IPS-NIHi7 (cell line): ENCODE measurements around the gene CGB7.
"Not testable (repeated sequence)": the region's sequence is repeated elsewhere in the genome, so short reads cannot be mapped to it uniquely, and the experiment has no call there.

Experiments used
- DNase-seq: peaks from one replicate; pipeline ENCODE4 v3.0.0; 2012; ENCODE audit warnings: mixed read lengths; ENCODE audit errors: extremely low spot score

Gene CGB7

DNA sequence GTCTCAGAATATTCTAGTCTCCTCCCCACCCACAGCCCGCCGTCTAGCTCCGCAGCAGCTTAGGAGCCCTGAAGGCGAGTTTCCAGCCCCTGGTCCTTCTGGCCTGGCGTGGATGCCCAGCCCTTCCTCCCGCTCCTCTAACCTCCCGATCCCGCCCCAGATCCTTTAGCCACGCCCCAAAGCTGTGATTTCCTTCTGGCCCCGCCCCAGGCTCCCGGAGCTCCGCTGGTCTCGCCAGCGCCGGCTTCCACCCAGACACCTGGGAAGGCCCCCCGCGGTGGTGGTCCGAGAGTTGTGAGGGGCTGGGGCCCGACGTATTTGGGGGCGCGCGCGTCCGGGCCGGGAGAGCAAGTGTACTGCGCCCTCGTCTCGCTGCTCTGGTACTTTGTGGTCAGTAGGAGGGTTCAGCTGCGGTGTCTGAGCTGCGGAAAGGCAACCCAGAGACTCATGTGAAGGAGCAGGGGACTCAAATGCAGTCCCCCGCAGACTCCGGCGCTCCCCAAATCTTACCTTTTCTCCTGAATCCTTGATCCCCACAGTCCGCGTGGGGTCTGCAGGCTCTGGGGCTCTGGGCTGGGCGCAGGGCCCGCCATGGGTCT is at the start of gene CGB7:
CGB7 (minus strand) TSS at position 114 of the 599 bp plus-strand sequence. CDS start 2,374 bp downstream, outside the sequence.
- DNase-seq = peak; percentile 81

DNA sequence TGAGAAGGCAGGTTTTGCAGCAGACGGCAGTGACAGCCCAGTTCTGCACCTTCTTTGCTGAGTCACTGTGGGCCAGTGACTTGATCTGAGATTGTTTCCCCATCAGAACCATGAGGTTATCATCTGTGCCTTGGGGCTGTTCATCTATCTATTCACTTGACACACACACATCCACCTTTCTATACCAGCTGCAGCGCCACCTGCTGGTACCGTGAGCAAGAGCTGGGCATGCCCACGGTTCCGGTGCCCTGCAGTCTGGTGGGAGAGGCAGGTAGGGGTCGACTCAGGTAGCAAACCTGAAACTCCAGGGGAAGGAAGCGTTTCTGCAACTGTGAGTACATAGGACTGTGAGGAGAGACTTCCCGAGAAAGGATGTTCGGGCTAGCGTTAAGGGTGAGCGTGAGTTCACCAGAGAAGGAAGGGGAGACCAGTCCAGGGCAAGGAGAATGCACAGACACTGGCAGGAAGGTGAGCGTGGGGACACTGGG is 49.1 kb upstream of the CGB7 start:
- peak; percentile 59 for DNase-seq

DNA sequence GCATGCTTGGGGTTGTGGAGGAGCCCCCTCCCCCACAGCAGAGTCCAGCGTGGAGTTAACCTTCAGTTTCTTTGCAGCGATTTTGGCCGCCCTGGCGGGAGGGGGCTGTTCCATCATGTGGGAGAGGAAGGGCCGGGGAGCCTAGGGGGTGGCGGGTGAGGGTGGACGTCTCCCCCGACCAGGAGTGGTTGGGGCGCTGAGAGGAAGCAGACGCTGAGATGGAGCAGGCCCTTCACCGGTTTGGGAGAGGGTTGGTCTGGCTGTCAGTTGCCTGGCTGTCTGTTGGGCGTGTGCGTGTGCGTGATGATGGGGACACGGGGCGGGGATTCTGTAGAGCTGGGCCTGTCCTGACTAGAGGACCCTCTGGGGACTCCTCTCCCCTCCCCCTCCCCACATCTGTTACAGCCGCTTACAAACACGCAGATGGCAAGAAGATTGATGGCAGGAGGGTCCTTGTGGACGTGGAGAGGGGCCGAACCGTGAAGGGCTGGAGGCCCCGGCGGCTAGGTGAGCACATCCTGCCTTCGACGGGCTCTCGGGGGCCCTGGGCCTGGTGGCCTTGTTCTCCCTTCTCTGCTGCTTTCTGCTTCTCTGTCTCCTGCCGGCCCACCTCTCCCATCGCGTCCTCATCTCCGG is 46.8 kb upstream of the CGB7 start:
- DNase-seq = no peak

GRCh38 chr19:49103331-49104085 is 46.0 kb upstream of the CGB7 start:
- no peak for DNase-seq

- DNase-seq = no peak
These were observed 44.8 kb upstream of the CGB7 start for GRCh38 chr19:49102303-49102702.

DNA sequence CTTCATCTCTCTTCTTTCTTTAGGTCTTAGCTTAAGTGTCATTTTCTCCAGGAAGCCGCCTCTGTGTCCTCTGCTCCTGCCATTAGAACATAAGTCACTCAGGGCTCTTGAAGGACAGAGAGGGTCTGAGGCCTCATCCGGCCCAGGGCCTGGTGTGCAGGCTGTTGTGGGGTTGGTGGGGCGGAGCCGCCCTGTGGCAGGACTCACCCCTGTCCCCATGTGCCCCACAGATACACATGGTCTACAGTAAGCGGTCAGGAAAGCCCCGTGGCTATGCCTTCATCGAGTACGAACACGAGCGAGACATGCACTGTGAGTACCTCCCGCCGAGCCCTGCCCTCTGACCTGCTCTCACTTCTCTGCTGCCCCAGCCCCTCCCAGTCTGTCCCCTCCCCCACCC is 43.6 kb upstream of the CGB7 start:
- DNase-seq = no peak

DNA sequence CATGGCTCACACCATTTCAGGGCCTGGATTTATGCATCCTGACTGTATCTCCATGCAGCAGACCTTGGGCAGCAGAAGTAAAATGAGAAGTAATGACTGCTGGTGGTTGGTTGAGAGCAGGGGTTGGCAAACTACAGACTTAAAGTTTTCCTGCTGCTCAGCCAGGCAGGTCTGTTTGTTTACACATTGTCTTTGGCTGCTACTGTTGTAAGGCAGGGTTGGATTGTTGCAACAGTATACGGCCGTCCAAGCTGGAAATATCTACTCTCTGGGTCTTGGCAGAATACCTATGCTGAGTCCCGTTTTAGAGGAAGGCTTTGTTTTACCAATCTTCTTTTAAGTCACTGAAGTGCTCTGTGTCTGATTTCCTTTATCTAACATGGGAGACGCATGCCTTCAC is 41.2 kb upstream of the CGB7 start:
- DNase-seq = no peak

DNA sequence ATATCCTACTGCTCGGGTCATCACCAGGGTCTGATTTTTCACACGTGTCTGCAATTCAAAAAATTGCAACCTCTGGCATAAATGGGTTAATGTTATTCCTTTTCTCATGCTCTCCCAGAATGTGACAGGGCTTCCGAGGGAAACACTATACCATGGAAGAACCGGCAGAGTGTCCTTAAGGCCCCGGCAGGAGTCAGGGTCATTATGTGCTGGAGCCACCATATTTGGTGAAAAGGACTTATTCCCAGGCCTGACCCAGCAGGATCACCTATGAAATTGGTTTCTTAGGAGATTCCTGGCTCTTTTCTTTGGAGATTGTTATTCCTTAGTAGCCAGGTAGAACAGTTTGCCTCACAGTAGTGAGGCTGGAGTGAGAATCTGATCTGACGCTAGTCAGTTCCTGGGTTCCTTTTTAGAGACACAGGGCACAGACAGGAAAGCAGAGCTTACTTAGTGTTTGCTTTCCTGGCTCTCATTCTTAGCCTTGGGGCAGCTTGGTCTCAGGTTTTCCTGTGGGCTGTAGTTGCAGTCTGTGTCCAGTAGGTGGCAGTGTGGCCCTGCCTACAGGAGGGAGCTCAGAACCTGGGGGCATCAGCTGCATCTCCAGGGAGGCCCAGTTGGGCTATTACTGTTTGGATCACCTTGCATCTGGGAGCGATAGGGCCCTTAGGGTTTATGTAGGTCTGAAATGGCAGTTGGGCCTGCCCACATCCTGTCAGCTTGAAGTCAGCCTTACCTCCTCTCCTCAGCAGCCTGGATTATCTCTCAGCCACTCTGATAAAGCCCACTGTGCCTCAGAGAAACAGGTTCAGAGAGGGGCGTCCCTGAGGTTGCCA is 40.1 kb upstream of the CGB7 start:
- peak; percentile 87 for DNase-seq

DNA sequence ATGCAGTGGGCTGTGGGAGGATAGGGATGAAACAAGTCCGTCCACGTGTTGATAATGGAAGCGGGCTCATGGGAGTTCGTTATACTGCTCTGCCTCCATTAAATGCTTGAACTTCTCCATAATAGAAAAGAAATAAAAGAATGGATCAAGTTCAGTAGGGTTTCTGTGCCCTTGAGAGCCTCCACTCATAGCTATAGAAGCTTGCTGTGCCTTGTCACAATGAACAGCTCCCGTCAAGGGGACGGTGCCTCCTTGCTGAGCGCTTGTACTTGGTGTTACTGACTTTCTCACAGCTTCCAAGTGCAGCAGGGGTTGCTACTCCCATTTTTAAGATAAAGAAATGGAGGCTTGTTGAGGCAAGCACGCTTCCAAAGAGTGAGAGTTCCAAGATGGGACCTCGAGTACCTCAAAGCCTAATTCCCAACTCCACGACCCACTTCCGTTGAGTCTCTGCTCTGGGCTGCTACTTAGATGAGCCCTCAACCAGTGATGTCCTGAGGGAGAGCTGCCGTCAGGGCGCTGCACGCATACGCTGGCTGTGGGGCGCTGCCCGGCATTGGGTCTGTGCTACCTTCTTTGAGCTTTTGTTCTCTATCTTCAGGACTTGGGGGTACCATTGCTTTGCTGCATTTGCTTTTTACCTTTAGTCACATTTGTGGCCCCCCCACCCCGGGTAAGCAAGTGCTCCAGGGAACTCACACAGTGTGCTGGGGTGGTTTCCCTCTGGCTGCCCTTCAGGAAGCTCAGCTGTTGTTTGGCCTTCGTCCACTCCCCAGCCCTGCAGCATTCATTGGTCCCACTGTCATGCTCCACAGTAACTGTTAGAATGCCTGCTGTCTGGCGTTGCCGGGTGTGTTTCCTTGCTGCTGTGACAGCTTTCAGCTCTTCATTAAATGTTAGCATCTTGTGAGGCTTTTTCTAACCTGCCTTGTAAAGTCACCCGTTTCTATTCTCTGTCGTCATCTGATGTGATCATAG is 37.2 kb upstream of the CGB7 start:
- DNase-seq = no peak

DNA sequence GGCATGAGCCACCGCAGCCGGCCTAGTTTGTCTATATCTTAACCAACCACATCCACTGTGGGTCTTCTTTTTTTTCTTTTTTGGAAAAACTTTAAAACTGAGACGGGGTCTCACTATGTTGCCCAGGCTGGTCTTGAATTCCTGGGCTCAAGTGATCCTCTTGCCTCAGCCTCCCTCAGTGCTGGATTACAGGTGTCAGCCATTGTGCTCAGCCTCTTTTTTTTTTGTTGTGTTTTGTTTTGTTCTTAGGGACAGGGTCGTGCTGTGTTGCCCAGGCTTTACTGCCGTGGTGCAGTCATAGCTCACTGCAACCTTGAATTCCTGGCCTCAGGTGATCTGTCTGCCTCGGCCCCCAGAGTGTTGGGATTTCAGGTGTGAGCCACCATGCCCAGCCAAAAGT is 35.1 kb upstream of the CGB7 start:
- DNase-seq = no peak

DNA sequence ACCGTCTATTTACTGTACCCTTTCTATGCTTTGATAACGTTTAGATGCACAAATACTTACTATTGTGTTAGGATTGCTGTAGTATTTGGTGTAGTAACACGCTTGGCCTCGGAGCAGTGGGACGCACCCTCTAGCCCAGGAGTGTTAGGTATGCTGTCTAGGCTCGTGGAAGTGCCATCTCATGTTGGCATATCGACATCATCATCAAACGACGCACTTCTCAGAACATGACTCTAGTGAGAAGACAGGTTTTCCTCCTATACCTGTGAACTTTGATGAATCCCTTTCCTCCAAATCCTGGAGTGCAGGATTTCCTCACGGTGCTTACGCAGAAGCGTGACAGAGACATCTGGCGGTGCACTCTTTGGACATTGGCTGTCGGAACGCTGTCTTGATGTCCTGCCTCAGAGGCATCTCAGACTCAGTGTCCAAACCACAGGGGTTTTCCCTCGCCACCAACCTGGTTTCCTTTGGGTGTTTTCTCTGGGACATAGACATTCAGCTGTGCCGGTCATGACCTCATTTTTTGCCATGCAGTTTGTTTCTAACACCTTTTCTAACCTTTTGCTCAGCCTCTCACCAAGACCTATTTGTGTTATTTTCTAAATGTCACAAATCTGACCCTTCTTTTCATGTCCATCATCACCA is 34.0 kb upstream of the CGB7 start:
- no peak for DNase-seq

DNA sequence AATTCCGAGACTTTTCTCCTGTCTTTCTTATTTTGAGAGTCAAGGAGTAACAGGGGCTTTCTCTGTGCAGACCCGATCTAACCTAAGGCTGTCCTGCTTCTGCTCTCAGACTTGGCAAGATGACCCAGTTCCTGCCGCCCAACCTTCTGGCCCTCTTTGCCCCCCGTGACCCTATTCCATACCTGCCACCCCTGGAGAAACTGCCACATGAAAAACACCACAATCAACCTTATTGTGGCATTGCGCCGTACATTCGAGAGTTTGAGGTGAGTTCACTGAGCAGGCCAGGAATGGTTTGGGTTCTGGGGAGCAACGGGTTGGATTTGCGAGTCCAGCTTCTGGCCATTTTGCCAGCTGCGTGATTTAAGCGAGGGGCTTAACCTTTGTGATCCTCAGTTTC is 28.7 kb upstream of the CGB7 start:
- DNase-seq = no peak

GRCh38 chr19:49085868-49086232 is 28.3 kb upstream of the CGB7 start:
- DNase-seq = peak; percentile 22

- peak; percentile 99 for DNase-seq
These were observed 27.7 kb upstream of the CGB7 start, which contains the start of gene SNRNP70 for GRCh38 chr19:49085020-49085867. Gene SNRNP70, plus strand, starts transcription at chr19:49085451. Its CDS starts 964 bp downstream, at chr19:49086415.

GRCh38 chr19:49084206-49085019 is 26.9 kb upstream of the CGB7 start:
- DNase-seq = no peak

GRCh38 chr19:49081273-49081672 is 23.7 kb upstream of the CGB7 start:
- no peak for DNase-seq

DNA sequence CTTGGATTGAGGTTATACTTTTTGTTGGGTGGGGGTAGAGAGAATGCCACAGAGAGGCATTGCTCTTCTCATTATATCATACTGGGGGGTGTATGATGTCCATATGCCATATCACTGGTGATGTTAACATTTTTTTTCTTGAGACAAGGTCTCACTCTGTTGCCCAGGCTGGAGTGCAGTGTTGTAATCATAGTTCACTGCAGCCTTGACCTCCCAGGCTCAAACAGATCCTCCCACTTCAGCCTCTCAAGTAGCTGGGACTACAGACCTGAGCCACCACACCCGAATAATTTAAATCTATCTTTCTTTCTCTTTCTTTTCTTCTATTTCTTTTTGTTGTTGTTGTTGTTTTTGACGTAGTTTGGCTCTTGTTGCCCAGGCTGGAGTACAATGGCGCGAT is 22.8 kb upstream of the CGB7 start:
- DNase-seq = no peak

- not testable (repeated sequence) for DNase-seq
These were observed 17.3 kb upstream of the CGB7 start for GRCh38 chr19:49074869-49075268.
